Osteoblast (primary cell): Measurements from ENCODE around the gene HDAC10. TPM values are rescaled to one million over a fixed set of nuclear protein-coding genes. Genes with fewer than 3 reads are reported as not detected.

Source experiments
- DNase-seq: peaks from one replicate; pipeline ENCODE4 v3.0.0; 2011; ENCODE audit warnings: low spot score, mixed read lengths; ENCODE audit not compliant: insufficient read length; ENCODE audit errors: missing footprints
- H2AFZ ChIP-seq: 2 replicates; pipeline ENCODE4 v1.6.0; 2011; ENCODE audit warnings: mild to moderate bottlenecking, low read length
- H3K27ac ChIP-seq: 2 replicates; pipeline ENCODE4 v1.5.1; 2011; ENCODE audit warnings: mild to moderate bottlenecking, low read depth, low read length, moderate library complexity
- H3K27me3 ChIP-seq: 2 replicates; pipeline ENCODE4 v1.6.0; 2012; ENCODE audit warnings: mild to moderate bottlenecking, control low read depth, inconsistent platforms, low read length, moderate library complexity; ENCODE audit not compliant: insufficient read depth
- H3K36me3 ChIP-seq: 2 replicates; pipeline ENCODE4 v1.5.1; 2011; ENCODE audit warnings: mild to moderate bottlenecking, low read length, control low read depth, moderate library complexity; ENCODE audit not compliant: insufficient read depth
- H3K4me1 ChIP-seq: 2 replicates; pipeline ENCODE4 v1.5.1; 2011; ENCODE audit warnings: mild to moderate bottlenecking, low read length, control low read depth, moderate library complexity; ENCODE audit not compliant: insufficient read depth
- H3K4me2 ChIP-seq: 2 replicates; pipeline ENCODE4 v1.6.0; 2011; ENCODE audit warnings: mild to moderate bottlenecking, low read length; ENCODE audit not compliant: insufficient read depth
- H3K4me3 ChIP-seq: fragments of 200-600 bp; sonication (generic); 3 replicates; pipeline ENCODE4 v1.5.1; 2012; ENCODE audit warnings: mild to moderate bottlenecking, low read length, inconsistent platforms; ENCODE audit not compliant: insufficient read depth
- H3K79me2 ChIP-seq: 2 replicates; pipeline ENCODE4 v1.6.0; 2012; ENCODE audit warnings: mild to moderate bottlenecking, low read length, control low read depth, inconsistent platforms; ENCODE audit not compliant: insufficient read depth
- H3K9me3 ChIP-seq: 2 replicates; pipeline ENCODE4 v1.5.1; 2011; ENCODE audit warnings: low read depth, low read length, control low read depth
- H4K20me1 ChIP-seq: 2 replicates; pipeline ENCODE4 v1.6.0; 2012; ENCODE audit warnings: mild to moderate bottlenecking, low read length, control low read depth; ENCODE audit not compliant: insufficient read depth
- total RNA-seq: library from RNA; depleted of rRNA; stranded (reverse); fragments of >200 nt; gene quantifications from 2 replicates; pipeline ENCODE4 v1.2.3, GENCODE V29; 2012
- TF ChIP-seq, protein P1 (sequence below): IDR thresholded peaks from 2 replicates; pipeline ENCODE4 v1.5.1; 2011; ENCODE audit warnings: mild to moderate bottlenecking, low read depth, low read length, moderate library complexity; ENCODE audit errors: extremely low read depth

HDAC10 gene
- total RNA-seq, 1 donor = 19.2 TPM

DNA sequence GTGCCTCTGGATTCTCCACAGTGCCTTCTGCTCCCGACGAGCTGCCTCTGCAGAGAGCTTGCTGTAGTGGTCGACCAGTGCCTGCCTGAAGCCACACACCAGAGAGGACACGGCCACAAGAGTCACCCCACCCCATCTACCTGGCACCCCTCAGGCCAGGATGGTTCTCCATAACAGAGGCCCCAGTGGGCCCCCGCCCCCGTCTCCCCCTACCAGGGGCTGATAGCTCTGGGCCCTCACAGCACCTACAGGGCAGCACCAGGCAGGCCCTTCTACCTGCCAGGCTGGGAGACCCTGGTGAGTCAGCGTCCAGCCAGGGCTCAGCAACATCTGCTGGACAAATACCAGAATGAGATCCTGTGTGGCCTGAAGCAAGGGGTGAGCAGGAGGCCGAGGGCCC is 28.6 kb downstream of the HDAC10 start:
- Histone ChIP-seq H3K27me3 (no peaks in the 10 kb centered on the region), H3K79me2 (no peaks in the 10 kb centered on the region), H3K27ac (no peak overlapping the region), H2AFZ (no peak overlapping the region), H3K4me3 (no peak overlapping the region), H3K9me3 (no peaks in the 10 kb centered on the region), H4K20me1 (no peaks in the 10 kb centered on the region), H3K4me2 (no peak overlapping the region), H3K4me1 (no peaks in the 10 kb centered on the region), H3K36me3 (peaks cover 50% of the 10 kb centered on the region)
- TF ChIP-seq, protein P1, sequence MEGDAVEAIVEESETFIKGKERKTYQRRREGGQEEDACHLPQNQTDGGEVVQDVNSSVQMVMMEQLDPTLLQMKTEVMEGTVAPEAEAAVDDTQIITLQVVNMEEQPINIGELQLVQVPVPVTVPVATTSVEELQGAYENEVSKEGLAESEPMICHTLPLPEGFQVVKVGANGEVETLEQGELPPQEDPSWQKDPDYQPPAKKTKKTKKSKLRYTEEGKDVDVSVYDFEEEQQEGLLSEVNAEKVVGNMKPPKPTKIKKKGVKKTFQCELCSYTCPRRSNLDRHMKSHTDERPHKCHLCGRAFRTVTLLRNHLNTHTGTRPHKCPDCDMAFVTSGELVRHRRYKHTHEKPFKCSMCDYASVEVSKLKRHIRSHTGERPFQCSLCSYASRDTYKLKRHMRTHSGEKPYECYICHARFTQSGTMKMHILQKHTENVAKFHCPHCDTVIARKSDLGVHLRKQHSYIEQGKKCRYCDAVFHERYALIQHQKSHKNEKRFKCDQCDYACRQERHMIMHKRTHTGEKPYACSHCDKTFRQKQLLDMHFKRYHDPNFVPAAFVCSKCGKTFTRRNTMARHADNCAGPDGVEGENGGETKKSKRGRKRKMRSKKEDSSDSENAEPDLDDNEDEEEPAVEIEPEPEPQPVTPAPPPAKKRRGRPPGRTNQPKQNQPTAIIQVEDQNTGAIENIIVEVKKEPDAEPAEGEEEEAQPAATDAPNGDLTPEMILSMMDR = no peak
- DNase-seq = no peak

DNA sequence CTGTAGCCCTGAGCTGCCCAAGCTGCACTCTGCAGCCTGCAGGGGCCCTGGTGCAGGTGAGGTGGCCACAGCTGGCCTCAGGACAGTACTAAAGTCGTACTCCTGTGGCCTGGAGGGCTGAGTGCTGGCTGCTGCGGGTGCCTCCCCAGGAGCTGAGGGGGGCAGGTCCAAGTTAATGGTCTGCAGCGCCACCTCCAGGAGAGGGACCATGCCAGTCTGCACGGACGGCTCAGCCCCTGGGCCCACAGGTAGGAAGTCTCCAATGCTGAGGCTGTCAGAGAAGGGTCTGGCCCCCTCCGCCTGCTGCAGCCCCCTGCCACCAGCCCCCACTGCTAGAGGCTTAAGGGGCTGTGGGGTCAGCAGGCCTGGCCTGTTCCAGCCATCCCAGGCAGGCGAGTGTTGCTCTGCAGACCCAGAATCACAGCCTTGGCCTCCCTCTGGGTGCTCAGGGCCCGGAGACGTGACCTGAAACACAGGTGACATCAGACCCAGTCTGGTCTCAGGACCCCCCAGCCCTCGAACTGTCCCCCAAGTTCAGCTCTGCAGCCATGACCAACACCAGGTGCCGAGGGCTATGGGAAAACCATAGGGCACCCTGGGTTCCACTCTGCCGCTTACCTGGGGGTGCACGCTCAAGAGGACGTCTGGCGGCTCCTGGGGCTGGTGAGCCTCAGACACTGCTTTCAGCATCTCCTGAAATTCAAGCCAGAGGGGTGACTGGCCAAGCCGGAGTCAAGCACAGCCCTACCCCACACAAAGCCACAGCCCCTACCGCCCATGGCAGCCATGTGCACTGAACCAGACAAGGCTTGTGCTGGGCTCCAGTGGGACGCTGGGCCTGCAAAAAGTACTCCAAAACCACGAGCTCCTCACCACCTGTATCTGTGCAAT is 29.4 kb downstream of the HDAC10 start:
- TF ChIP-seq, protein P1 = no peak

DNA sequence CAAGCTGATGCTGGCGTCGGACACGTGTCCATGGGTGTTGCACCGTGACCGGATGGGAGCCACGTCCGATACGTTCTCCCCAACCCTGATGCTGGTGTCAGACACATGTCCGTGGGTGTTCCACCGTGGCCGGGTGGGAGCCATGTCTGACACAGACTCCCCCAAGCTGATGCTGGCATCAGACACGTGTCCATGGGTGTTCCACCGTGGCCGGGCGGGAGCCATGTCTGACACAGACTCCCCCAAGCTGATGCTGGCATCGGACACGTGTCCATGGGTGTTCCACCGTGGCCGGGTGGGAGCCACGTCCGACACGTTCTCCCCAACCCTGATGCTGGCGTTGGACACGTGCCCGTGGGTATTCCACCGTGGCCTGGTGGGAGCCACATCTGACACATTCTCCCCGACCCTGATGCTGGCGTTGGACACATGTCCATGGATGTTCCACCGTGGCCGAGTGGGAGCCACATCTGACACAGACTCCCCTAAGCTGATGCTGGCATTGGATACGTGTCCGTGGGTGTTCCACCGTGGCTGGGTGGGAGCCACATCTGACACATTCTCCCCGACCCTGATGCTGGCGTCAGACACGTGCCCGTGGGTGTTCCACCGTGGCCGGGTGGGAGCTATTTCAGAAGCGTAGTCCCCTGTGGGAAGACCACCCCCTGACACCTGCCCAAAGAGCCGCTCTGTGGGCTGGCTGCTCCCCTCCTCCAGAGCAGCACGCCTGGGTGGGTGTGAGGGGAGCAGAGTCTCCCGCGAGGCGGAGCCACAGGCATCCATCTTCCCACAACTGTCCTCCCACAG is 30.3 kb downstream of the HDAC10 start:
- DNase-seq = peak; percentile 49
- no peak overlapping the region for H2AFZ ChIP-seq

More for the DNA sequence above, 29.4 kb downstream of the HDAC10 start:
- no peak overlapping the region for H3K27ac ChIP-seq
- H3K36me3 ChIP-seq = peaks cover 59% of the 10 kb centered on the region
- no peak overlapping the region for H2AFZ ChIP-seq
- H3K4me2 ChIP-seq = no peak overlapping the region
- peak; percentile 85 for DNase-seq
- H4K20me1 ChIP-seq = peaks cover 3% of the 10 kb centered on the region
- H3K4me3 ChIP-seq = no peak overlapping the region
- no peaks in the 10 kb centered on the region for H3K9me3 ChIP-seq
- no peaks in the 10 kb centered on the region for H3K27me3 ChIP-seq
- no peaks in the 10 kb centered on the region for H3K4me1 ChIP-seq
- H3K79me2 ChIP-seq = no peaks in the 10 kb centered on the region

More for the DNA sequence above, 30.3 kb downstream of the HDAC10 start:
- Histone ChIP-seq H4K20me1 (peaks cover 10% of the 10 kb centered on the region), H3K4me3 (no peak overlapping the region), H3K4me1 (no peaks in the 10 kb centered on the region), H3K9me3 (no peaks in the 10 kb centered on the region), H3K79me2 (no peaks in the 10 kb centered on the region), H3K27ac (no peak overlapping the region), H3K36me3 (peaks cover 60% of the 10 kb centered on the region), H3K27me3 (no peaks in the 10 kb centered on the region), H3K4me2 (no peak overlapping the region)
- TF ChIP-seq, protein P1 = no peak
